ENCODE data around the gene DPEP2. TPM values are rescaled to one million over a fixed set of nuclear protein-coding genes. Genes with fewer than 3 reads are reported as not detected.

The DPEP2 gene
- total and polyA plus RNA-seq, 2 of the 13 experiments (the other 11 are each of a cell fraction or from before 2014, with no cell fraction given), result 0.18 TPM; not detected in 1

DNA sequence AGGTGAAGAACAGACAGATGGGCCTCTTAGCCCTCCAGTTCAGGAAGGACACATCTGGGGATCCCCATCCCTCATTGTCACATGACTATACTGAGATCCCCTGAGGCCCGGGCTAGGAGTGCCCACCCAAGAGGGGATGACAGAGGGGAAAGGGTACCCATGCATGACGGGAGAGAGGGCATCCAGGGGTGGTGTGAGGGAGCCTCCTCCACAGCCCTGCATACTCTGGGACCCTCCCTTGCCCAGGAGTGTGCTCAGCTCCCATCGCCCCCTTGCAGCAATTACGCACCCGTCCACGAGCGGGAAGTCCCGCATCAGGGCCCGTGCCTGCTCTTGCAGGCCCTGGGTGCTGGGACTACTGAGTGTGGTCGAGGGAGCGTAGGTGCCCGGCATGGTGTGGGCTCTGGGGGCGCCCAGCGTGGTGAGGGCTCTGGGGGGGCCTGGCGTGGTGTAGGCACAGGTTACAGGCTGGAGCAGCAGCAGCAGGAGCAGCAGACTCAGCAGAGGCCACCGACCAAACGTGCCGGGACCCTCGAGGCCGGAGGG is 6.5 kb downstream of the DPEP2 start (continued):
- TF ChIP-seq ZNF253 (CRISPR knock-in tag; IDR thresholded peaks at IDR 0.05; ENCODE audit: borderline replicate concordance), result peak; percentile 70
- TF ChIP-seq SNAI1 (CRISPR knock-in tag; IDR thresholded peaks at IDR 0.05; ENCODE audit: borderline replicate concordance), result 0 out of 2 replicates have a peak, but pooled peaks have one; percentile 11
- TF ChIP-seq REXO4 (CRISPR knock-in tag; IDR thresholded peaks at IDR 0.05; ENCODE audit: borderline replicate concordance), result peak; percentile 70; the same call in 1 of the 2 replicates
- TF ChIP-seq STAT6 (CRISPR knock-in tag; IDR thresholded peaks at IDR 0.05; ENCODE audit: borderline replicate concordance), result no peak
- TF ChIP-seq HNRNPL (IDR thresholded peaks at IDR 0.05; ENCODE audit: low read depth, low read length), result 0 out of 2 replicates have a peak, but pooled peaks have one; percentile 5
- TF ChIP-seq, protein P1, sequence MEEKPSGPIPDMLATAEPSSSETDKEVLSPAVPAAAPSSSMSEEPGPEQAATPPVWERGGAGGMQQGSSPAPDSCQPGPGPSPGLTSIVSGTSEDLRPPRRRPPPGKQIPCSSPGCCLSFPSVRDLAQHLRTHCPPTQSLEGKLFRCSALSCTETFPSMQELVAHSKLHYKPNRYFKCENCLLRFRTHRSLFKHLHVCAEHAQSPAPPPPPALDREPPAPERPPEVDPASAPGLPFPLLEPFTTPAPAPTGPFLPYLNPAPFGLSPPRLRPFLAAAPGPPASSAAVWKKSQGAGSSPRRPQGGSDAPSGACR (CRISPR knock-in tag; IDR thresholded peaks at IDR 0.05), result no peak
- no peak for TF ChIP-seq ZSCAN22 (CRISPR knock-in tag; IDR thresholded peaks at IDR 0.05)
- peak; percentile 9; the same call in 1 of the 2 replicates for TF ChIP-seq HDAC1 (CRISPR knock-in tag; IDR thresholded peaks at IDR 0.05)
- TF ChIP-seq DNMT3B (CRISPR knock-in tag; conservative IDR thresholded peaks at IDR 0.05), result no peak
- TF ChIP-seq ZC3H4 (CRISPR knock-in tag; IDR thresholded peaks at IDR 0.05; ENCODE audit: borderline replicate concordance), result no peak
- 0 out of 2 replicates have a peak, but pooled peaks have one; percentile 20 for TF ChIP-seq BATF2 (CRISPR knock-in tag; IDR thresholded peaks at IDR 0.05)
- TF ChIP-seq, protein P2, sequence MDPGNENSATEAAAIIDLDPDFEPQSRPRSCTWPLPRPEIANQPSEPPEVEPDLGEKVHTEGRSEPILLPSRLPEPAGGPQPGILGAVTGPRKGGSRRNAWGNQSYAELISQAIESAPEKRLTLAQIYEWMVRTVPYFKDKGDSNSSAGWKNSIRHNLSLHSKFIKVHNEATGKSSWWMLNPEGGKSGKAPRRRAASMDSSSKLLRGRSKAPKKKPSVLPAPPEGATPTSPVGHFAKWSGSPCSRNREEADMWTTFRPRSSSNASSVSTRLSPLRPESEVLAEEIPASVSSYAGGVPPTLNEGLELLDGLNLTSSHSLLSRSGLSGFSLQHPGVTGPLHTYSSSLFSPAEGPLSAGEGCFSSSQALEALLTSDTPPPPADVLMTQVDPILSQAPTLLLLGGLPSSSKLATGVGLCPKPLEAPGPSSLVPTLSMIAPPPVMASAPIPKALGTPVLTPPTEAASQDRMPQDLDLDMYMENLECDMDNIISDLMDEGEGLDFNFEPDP (CRISPR knock-in tag; conservative IDR thresholded peaks at IDR 0.05), result 0 out of 2 replicates have a peak, but pooled peaks have one; percentile 6
- no peak for TF ChIP-seq RFX5 (IDR thresholded peaks at IDR 0.05; ENCODE audit: low read depth, low read length)
- 0 out of 2 replicates have a peak, but pooled peaks have one; percentile 4 for TF ChIP-seq JUND (CRISPR knock-in tag; IDR thresholded peaks at IDR 0.05)
- no peak for TF ChIP-seq POLR2AphosphoS2 (IDR thresholded peaks at IDR 0.05; ENCODE audit: low read depth, low read length)
- TF ChIP-seq ZNF224 (CRISPR knock-in tag; IDR thresholded peaks at IDR 0.05), result 0 out of 2 replicates have a peak, but pooled peaks have one; percentile 5
- TF ChIP-seq, protein P3, sequence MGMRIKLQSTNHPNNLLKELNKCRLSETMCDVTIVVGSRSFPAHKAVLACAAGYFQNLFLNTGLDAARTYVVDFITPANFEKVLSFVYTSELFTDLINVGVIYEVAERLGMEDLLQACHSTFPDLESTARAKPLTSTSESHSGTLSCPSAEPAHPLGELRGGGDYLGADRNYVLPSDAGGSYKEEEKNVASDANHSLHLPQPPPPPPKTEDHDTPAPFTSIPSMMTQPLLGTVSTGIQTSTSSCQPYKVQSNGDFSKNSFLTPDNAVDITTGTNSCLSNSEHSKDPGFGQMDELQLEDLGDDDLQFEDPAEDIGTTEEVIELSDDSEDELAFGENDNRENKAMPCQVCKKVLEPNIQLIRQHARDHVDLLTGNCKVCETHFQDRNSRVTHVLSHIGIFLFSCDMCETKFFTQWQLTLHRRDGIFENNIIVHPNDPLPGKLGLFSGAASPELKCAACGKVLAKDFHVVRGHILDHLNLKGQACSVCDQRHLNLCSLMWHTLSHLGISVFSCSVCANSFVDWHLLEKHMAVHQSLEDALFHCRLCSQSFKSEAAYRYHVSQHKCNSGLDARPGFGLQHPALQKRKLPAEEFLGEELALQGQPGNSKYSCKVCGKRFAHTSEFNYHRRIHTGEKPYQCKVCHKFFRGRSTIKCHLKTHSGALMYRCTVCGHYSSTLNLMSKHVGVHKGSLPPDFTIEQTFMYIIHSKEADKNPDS (CRISPR knock-in tag; IDR thresholded peaks at IDR 0.05), result peak; percentile 75; the same call in 1 of the 2 replicates
- no peak for TF ChIP-seq GLMP (CRISPR knock-in tag; IDR thresholded peaks at IDR 0.05; ENCODE audit: borderline replicate concordance)

Data from HepG2 (cell line).